ENCODE measurements around the gene CHRNA7. TPM values are rescaled to one million over a fixed set of nuclear protein-coding genes. Genes with fewer than 3 reads are reported as not detected.

Gene CHRNA7
- total RNA-seq, 4 donors from 2014 or later, result 0.20 to 10.2 (median 4.2) TPM

DNA sequence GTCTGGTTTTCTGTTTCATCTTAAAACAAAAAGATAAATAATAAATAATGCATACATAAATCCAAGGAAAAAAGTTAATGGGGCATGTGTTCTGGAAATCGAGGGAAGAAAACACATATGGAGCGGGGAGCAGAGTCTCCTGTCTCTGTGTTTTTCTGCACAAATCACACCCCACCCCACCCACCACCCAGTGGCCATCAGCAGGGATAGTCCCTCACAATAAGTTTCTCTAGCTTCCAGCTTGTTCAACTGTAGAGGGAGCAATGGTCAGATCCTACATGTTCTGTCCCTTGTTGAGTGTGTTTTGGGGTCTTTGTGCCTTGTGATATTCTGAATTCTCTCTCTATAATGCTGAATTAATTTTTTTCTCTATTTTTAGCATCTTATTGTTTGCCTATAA lies 26.8 kb upstream of the CHRNA7 start:
- Histone ChIP-seq H3K27me3 (no peaks in the 10 kb centered on the region), H3K4me3 (no peak overlapping the region), H3K9me3 (no peaks in the 10 kb centered on the region), H3K36me3 (no peaks in the 10 kb centered on the region), H3K27ac (no peak overlapping the region), H3K4me1 (no peaks in the 10 kb centered on the region)
- TF ChIP-seq, protein P1, sequence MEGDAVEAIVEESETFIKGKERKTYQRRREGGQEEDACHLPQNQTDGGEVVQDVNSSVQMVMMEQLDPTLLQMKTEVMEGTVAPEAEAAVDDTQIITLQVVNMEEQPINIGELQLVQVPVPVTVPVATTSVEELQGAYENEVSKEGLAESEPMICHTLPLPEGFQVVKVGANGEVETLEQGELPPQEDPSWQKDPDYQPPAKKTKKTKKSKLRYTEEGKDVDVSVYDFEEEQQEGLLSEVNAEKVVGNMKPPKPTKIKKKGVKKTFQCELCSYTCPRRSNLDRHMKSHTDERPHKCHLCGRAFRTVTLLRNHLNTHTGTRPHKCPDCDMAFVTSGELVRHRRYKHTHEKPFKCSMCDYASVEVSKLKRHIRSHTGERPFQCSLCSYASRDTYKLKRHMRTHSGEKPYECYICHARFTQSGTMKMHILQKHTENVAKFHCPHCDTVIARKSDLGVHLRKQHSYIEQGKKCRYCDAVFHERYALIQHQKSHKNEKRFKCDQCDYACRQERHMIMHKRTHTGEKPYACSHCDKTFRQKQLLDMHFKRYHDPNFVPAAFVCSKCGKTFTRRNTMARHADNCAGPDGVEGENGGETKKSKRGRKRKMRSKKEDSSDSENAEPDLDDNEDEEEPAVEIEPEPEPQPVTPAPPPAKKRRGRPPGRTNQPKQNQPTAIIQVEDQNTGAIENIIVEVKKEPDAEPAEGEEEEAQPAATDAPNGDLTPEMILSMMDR (IDR thresholded peaks at IDR 0.05), result no peak
- no peak for TF ChIP-seq EP300 (IDR thresholded peaks at IDR 0.05; ENCODE audit: low read depth)
- no peak for TF ChIP-seq POLR2AphosphoS5 (IDR thresholded peaks at IDR 0.05)
- TF ChIP-seq POLR2A (IDR thresholded peaks at IDR 0.05), result no peak
- in situ Hi-C loops (cut with MboI; ENCODE audit: low pct_ligation_motif_present in 1 of 4, low pct_unique_long_range_greater_than_20kb in 1 of 4, low sequenced_read_pairs in 3 of 4) (no loop called here), intact Hi-C loops (cut with DNase I; ENCODE audit: low total_unique reads) (no loop called here)
- WGBS, 2 donors (ENCODE audit: low coverage in 1 of 2), result 87 to 100% methylated on average over 2 of the region's 2 CpGs
- no peak for DNase-seq

- no peak overlapping the region for H3K27ac ChIP-seq
- no peaks in the 10 kb centered on the region for H3K9me3 ChIP-seq
Observed at GRCh38 chr15:32004249-32004648, 26.1 kb upstream of the CHRNA7 start.

GRCh38 chr15:32007355-32007960 lies 22.9 kb upstream of the CHRNA7 start:
- WGBS, 2 donors (ENCODE audit: low coverage in 1 of 2), result 60 to 69% methylated on average over 2 to 6 of the region's 6 CpGs
- H3K27me3 ChIP-seq, result no peaks in the 10 kb centered on the region
- TF ChIP-seq POLR2AphosphoS5 (IDR thresholded peaks at IDR 0.05) (no peak), POLR2A (IDR thresholded peaks at IDR 0.05) (no peak), EP300 (IDR thresholded peaks at IDR 0.05; ENCODE audit: low read depth) (no peak)
- TF ChIP-seq, protein P1 (IDR thresholded peaks at IDR 0.05), result no peak
- no peaks in the 10 kb centered on the region for H3K36me3 ChIP-seq
- H3K27ac ChIP-seq, result no peak overlapping the region
- in situ Hi-C loops (cut with MboI; ENCODE audit: low pct_ligation_motif_present in 1 of 4, low pct_unique_long_range_greater_than_20kb in 1 of 4, low sequenced_read_pairs in 3 of 4), result no loop called here
- intact Hi-C loops (cut with DNase I; ENCODE audit: low total_unique reads), result no loop called here
- DNase-seq, result no peak
- H3K4me3 ChIP-seq, result no peak overlapping the region
- no peaks in the 10 kb centered on the region for H3K9me3 ChIP-seq
- no peaks in the 10 kb centered on the region for H3K4me1 ChIP-seq

More at GRCh38 chr15:32004249-32004648, 26.1 kb upstream of the CHRNA7 start:
- TF ChIP-seq EP300 (IDR thresholded peaks at IDR 0.05; ENCODE audit: low read depth) (no peak), POLR2A (IDR thresholded peaks at IDR 0.05) (no peak), POLR2AphosphoS5 (IDR thresholded peaks at IDR 0.05) (no peak)
- TF ChIP-seq, protein P1 (IDR thresholded peaks at IDR 0.05), result no peak
- Histone ChIP-seq H3K4me1 (no peaks in the 10 kb centered on the region), H3K27me3 (no peaks in the 10 kb centered on the region), H3K4me3 (no peak overlapping the region), H3K36me3 (no peaks in the 10 kb centered on the region)
- no peak for DNase-seq
- WGBS, 2 donors (ENCODE audit: low coverage in 1 of 2), result 59 to 69% methylated on average over 2 of the region's 2 CpGs
- intact Hi-C loops (cut with DNase I; ENCODE audit: low total_unique reads), result no loop called here
- in situ Hi-C loops (cut with MboI; ENCODE audit: low pct_ligation_motif_present in 1 of 4, low pct_unique_long_range_greater_than_20kb in 1 of 4, low sequenced_read_pairs in 3 of 4), result no loop called here

DNA sequence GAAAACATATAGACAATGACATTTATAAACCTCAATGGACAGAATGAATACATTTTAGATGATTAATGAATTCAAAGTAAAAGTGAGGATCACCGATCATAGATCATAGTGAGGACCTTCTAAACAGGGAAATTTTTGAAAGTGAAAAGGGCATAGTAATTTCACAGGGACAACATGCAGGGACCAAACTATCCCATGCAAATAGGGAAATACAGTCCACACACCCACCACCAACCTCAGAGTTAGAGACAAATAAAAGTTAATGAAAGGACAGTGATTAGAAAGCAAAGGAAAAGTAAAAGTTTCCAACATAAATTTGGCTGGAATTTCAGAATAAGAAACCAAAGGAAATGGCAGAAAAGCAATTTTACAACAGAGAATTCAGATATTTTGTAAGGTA lies 15.4 kb upstream of the CHRNA7 start:
- 87 to 100% methylated on average over 1 of the region's 1 CpG for WGBS, 2 donors (ENCODE audit: low coverage in 1 of 2)
- DNase-seq, result no peak
- no peaks in the 10 kb centered on the region for H3K9me3 ChIP-seq
- H3K4me3 ChIP-seq, result no peak overlapping the region
- H3K36me3 ChIP-seq, result no peaks in the 10 kb centered on the region
- no peaks in the 10 kb centered on the region for H3K27me3 ChIP-seq
- H3K4me1 ChIP-seq, result peaks cover 0 to 8% (median 0%) of the 10 kb centered on the region in 4 donors
- intact Hi-C loops (cut with DNase I; ENCODE audit: low total_unique reads) (no loop called here), in situ Hi-C loops (cut with MboI; ENCODE audit: low pct_ligation_motif_present in 1 of 4, low pct_unique_long_range_greater_than_20kb in 1 of 4, low sequenced_read_pairs in 3 of 4) (no loop called here)
- H3K27ac ChIP-seq, result no peak overlapping the region
- TF ChIP-seq POLR2AphosphoS5 (IDR thresholded peaks at IDR 0.05) (no peak), EP300 (IDR thresholded peaks at IDR 0.05; ENCODE audit: low read depth) (no peak), POLR2A (IDR thresholded peaks at IDR 0.05) (no peak)
- TF ChIP-seq, protein P1 (IDR thresholded peaks at IDR 0.05), result no peak
